VCaP (cell line): ENCODE results near the gene PLEKHA6.

Experiments used
- H3K27ac ChIP-seq: fragments of 450-650 bp; 2 replicates; pipeline ENCODE4 v1.5.1; 2017
- TF ChIP-seq, protein P1 (sequence below): fragments of 450-650 bp; conservative IDR thresholded peaks from 2 replicates; pipeline ENCODE4 v1.5.1; 2017; ENCODE audit warnings: mild to moderate bottlenecking, moderate library complexity

PLEKHA6 gene

DNA sequence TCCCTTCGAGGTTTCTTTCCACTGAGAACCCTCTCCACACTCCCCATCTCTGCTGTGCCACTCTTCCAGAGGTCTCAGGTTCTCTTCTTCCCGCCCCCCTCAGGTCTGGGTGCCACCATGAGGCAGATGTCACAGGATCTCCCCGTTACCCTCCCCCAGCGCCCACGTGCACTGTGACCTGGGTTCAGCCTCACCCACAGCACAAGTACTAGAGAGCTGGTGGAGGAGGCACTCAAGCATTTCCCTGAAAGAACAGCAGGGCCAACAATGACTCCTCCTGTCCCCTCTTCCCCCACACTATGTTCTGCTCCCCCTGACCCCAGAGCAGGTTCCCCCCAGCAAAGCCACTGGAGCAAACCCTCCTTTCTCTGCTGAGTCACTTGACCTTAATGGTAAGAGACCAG lies 14.3 kb downstream of the PLEKHA6 start:
- TF ChIP-seq, protein P1, sequence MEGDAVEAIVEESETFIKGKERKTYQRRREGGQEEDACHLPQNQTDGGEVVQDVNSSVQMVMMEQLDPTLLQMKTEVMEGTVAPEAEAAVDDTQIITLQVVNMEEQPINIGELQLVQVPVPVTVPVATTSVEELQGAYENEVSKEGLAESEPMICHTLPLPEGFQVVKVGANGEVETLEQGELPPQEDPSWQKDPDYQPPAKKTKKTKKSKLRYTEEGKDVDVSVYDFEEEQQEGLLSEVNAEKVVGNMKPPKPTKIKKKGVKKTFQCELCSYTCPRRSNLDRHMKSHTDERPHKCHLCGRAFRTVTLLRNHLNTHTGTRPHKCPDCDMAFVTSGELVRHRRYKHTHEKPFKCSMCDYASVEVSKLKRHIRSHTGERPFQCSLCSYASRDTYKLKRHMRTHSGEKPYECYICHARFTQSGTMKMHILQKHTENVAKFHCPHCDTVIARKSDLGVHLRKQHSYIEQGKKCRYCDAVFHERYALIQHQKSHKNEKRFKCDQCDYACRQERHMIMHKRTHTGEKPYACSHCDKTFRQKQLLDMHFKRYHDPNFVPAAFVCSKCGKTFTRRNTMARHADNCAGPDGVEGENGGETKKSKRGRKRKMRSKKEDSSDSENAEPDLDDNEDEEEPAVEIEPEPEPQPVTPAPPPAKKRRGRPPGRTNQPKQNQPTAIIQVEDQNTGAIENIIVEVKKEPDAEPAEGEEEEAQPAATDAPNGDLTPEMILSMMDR = no peak
- no peak overlapping the region for H3K27ac ChIP-seq

DNA sequence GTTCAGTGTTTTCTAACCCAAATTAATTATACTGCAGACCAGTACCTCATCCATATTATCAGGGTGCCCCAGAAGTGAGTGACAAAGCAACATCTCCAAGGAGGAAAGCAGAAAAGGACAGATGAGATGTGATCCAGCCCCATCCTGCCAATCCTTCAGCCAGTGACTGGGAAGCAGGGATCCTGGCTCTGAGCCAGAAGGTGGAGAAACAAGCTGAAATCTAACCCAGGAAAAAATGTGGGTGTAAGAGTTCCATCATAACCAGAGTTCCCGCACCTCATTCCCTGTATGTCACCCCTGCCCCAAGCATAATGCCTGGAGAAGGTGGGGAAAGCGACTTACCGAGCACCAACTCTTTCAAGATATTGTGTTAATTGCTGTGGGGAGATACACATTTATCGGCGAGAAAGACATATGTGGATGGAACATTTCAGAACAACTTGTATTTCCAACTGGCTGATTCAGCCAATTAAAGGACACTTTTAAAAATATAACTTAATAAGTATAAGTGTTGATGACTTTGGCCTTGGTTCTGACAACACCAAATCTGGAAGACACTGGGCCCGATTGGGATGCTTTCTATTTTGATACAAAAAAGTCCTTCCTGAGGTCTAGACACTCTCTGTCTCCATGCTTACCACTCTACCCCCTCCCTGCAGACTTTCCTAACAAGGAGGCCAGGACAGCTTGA lies 14.9 kb downstream of the PLEKHA6 start:
- H3K27ac ChIP-seq = no peak overlapping the region
- TF ChIP-seq, protein P1 = no peak

DNA sequence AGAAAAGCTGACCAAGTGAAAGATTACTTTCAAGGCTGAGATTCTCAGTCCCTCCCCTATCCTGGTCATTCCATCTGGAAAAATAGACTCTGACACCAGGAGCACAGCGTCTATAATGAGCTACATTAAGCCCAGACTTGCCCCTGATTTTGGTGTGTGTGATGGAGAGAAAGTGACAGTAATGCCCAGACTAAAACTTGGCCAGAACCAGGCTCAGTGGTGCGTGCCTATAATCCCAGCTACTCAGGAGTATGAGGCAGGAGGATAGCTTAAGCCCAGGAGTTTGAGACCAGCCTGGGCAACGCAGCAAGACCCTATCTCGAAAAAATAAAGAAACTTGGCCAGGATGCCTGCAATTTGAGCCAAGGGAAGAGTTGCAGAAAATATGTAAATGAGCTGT lies 15.9 kb downstream of the PLEKHA6 start:
- H3K27ac ChIP-seq = no peak overlapping the region
- TF ChIP-seq, protein P1 = no peak

DNA sequence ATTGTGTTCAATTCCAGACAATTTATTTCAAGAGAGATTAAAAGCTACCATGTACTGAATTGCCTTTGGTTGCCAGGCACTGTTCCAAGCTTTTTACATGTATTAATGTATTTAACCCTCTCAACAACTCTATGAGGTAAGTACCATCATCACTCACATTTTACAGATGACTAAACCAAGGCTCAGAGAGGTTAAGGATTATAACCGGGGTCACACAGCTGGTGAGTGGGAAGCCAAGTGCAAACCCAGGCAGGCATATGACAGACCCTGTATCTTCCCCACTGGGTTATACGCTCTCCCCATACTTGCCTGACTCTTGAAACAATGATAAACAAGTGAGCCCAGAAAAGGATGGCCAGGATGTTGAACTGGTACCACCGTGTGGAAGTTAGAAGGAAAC lies 16.5 kb downstream of the PLEKHA6 start:
- no peak overlapping the region for H3K27ac ChIP-seq
- TF ChIP-seq, protein P1 = no peak

DNA sequence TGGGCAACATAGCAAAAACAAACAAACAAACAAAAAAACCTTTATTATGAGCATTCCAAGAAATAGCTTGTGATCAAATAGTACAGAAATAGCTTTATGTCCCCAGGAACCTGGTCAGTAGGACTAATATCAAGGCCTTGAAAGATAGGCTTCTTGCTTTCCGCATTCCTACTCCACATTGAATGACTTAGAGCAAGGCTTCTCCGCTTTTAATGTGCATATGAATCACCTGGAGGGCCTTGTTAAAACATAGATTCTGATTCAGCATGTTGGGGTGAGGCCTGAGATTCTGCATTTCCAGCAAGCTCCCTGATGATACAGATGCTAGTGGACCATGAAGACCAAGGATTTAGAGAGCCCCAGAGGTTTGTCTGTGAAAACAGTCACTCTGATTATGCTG lies 17.4 kb downstream of the PLEKHA6 start:
- TF ChIP-seq, protein P1 = no peak
- H3K27ac ChIP-seq = no peak overlapping the region

DNA sequence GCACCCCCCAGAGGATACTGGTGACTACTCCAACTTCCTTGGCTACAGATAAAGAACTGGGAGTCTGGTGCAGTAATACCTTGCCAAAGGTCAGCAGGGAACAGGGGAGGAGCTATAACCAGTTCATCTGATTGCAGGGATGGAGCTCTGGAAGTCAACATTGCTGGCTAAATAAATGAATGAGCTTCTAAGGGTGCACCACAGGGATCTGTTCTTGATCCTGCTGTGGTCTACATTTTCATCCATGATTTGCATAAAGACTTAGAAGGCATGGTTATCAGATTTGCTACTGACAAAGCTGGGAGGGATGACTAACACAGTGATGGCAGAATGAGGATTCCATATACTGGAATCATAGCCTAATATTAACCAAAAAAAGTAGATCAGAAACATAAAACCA lies 18.3 kb downstream of the PLEKHA6 start:
- TF ChIP-seq, protein P1 = no peak
- no peak overlapping the region for H3K27ac ChIP-seq

DNA sequence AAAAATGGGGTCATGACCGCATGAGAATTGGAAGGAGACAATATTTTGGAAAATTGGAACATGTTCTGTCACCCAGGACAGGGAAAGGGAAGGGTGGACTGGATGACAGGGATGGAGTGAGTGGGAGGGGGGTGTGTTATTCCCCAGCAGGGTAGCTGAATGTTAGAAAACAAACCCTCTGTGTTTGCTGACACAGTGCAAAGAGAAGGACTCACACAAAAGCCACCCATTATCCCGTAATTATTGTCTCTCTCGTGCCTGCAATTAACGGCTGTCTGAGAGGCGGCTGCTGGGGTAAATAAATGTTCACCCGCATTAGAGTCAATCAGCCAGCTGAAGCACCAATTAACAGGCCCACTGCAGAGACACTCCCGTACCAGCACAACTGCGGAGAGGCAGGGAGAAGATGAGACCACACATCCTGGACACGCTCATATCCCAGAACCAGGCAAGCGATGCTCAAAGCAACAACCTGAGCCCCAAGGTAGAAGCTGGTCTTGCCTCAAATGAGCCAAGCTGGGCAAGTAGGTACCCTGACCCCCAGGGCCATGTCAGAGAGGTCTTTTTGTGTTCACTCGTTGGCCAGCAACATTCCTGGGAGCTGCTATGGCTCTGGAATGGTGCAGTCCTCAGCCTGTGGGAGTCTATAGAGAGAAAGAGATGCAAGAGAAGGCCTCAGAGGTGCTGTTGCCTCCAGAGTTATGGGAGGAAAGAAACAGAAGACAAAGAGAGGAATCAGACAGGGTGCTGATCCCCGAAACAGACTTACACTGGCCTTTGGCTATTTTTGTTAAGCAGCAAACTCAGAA lies 19.4 kb downstream of the PLEKHA6 start:
- H3K27ac ChIP-seq = no peak overlapping the region; the same call in 1 of the 2 replicates
- TF ChIP-seq, protein P1 = no peak
